Endothelial cell (in vitro differentiated cells): Measurements from ENCODE around the gene ARTN. TPM values are rescaled to one million over a fixed set of nuclear protein-coding genes. Genes with fewer than 3 reads are reported as not detected.

Experiments
- DNase-seq: peaks from one replicate; pipeline ENCODE4 v3.0.0; 2021; ENCODE audit warnings: low spot score
- H3K27ac Mint-ChIP-seq: one replicate; pipeline ENCODE4 v1.8.0; 2021; ENCODE audit warnings: mixed read lengths, inconsistent platforms; ENCODE audit not compliant: unreplicated experiment
- H3K27me3 Mint-ChIP-seq: one replicate; pipeline ENCODE4 v1.8.0; 2021; ENCODE audit warnings: mild to moderate bottlenecking, moderate library complexity, mixed read lengths, inconsistent platforms; ENCODE audit not compliant: unreplicated experiment
- H3K36me3 Mint-ChIP-seq: one replicate; pipeline ENCODE4 v1.8.0; 2021; ENCODE audit warnings: mild to moderate bottlenecking, low read depth, mixed read lengths, inconsistent platforms; ENCODE audit not compliant: unreplicated experiment
- H3K4me1 Mint-ChIP-seq: one replicate; pipeline ENCODE4 v1.8.0; 2021; ENCODE audit warnings: mild to moderate bottlenecking, mixed read lengths, inconsistent platforms; ENCODE audit not compliant: unreplicated experiment
- H3K4me3 Mint-ChIP-seq: one replicate; pipeline ENCODE4 v1.8.0; 2021; ENCODE audit warnings: mild to moderate bottlenecking, mixed read lengths, inconsistent platforms; ENCODE audit not compliant: unreplicated experiment
- H3K9me3 Mint-ChIP-seq: one replicate; pipeline ENCODE4 v1.8.0; 2021; ENCODE audit warnings: mixed read lengths, inconsistent platforms; ENCODE audit not compliant: unreplicated experiment
- total RNA-seq: library from RNA; stranded (reverse); fragmentation: NEBNext Ultra II Directional; extraction: Animal tissue kit (Norgen Biotek cat#: 25700); gene quantifications from one replicate; pipeline ENCODE4 v1.2.1, GENCODE V29; 2021; ENCODE audit not compliant: unreplicated experiment
- TF ChIP-seq, protein P1 (sequence below): fragments of 200-600 bp; sonication (generic); IDR thresholded peaks from one replicate; pipeline ENCODE4 v1.5.0; 2021; ENCODE audit warnings: antibody characterized with exemption; ENCODE audit not compliant: unreplicated experiment

The ARTN gene
- total RNA-seq, 1 donor from 2014 or later: 0.67 TPM

DNA sequence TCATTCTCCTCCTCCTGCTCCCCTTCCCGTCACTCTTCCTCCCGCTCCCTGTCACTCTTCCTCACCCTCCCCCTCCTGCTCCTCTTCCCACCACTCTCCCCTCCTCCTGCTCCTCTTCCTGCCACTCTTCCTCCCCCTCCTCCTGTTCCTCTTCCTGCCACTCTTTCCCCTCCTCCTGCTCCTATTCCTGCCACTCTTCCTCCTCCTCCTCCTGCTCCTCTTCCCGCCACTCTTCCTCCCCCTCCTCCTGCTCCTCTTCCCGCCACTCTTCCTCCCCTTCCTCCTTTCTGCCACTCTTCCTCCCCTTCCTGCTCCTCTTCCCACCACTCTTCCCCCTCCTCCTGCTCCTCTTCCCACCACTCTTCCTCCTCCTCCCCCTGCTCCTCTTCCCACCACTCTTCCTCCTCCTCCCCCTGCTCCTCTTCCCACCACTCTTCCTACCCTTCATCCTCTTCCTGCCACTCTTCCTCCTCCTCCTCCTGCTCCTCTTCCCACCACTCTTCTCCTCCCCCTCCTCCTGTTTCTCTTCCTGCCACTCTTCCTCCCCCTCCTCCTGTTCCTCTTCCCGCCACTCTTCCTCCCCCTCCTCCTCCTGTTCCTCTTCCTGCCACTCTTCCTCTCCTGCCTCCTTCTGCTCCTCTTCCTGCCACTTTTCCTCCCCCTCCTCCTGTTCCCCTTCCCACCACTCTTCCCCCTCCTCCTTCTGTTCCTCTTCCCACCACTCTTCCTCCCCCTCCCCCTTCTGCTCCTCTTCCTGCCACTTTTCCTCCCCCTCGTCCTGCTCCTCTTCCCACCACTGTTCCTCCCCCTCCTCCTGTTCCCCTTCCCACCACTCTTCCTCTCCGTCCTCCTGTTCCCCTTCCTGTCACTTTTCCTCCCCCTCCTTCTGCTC, 28.7 kb upstream of the ARTN start:
- peaks cover 31% of the 10 kb centered on the region for H3K27me3 Mint-ChIP-seq

GRCh38 chr1:43908226-43908625, 25.4 kb upstream of the ARTN start:
- TF ChIP-seq, protein P1, sequence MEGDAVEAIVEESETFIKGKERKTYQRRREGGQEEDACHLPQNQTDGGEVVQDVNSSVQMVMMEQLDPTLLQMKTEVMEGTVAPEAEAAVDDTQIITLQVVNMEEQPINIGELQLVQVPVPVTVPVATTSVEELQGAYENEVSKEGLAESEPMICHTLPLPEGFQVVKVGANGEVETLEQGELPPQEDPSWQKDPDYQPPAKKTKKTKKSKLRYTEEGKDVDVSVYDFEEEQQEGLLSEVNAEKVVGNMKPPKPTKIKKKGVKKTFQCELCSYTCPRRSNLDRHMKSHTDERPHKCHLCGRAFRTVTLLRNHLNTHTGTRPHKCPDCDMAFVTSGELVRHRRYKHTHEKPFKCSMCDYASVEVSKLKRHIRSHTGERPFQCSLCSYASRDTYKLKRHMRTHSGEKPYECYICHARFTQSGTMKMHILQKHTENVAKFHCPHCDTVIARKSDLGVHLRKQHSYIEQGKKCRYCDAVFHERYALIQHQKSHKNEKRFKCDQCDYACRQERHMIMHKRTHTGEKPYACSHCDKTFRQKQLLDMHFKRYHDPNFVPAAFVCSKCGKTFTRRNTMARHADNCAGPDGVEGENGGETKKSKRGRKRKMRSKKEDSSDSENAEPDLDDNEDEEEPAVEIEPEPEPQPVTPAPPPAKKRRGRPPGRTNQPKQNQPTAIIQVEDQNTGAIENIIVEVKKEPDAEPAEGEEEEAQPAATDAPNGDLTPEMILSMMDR: no peak
- DNase-seq: no peak
- H3K4me3 Mint-ChIP-seq: peak overlapping the region; percentile 6
- H3K9me3 Mint-ChIP-seq: peaks cover 16% of the 10 kb centered on the region
- H3K27me3 Mint-ChIP-seq: peaks cover 26% of the 10 kb centered on the region
- peaks cover 31% of the 10 kb centered on the region for H3K36me3 Mint-ChIP-seq
- peaks cover 20% of the 10 kb centered on the region for H3K4me1 Mint-ChIP-seq
- no peak overlapping the region for H3K27ac Mint-ChIP-seq

More for the DNA sequence above, 28.7 kb upstream of the ARTN start:
- Mint-ChIP-seq H3K9me3 (peaks cover 16% of the 10 kb centered on the region), H3K27ac (peak overlapping the region; percentile 9), H3K4me1 (peaks cover 39% of the 10 kb centered on the region), H3K4me3 (peak overlapping the region; percentile 67), H3K36me3 (peaks cover 28% of the 10 kb centered on the region)
- no peak for DNase-seq
- TF ChIP-seq, protein P1: no peak

GRCh38 chr1:43908858-43909257, 24.7 kb upstream of the ARTN start:
- Mint-ChIP-seq H3K4me1 (peaks cover 22% of the 10 kb centered on the region), H3K9me3 (peaks cover 16% of the 10 kb centered on the region), H3K4me3 (no peak overlapping the region), H3K27me3 (peaks cover 23% of the 10 kb centered on the region), H3K27ac (no peak overlapping the region), H3K36me3 (peaks cover 31% of the 10 kb centered on the region)
- TF ChIP-seq, protein P1: no peak
- DNase-seq: no peak

GRCh38 chr1:43910343-43910742, 23.3 kb upstream of the ARTN start:
- Mint-ChIP-seq H3K27ac (no peak overlapping the region), H3K36me3 (peaks cover 26% of the 10 kb centered on the region), H3K4me3 (no peak overlapping the region), H3K27me3 (peaks cover 17% of the 10 kb centered on the region), H3K4me1 (peaks cover 23% of the 10 kb centered on the region), H3K9me3 (peaks cover 16% of the 10 kb centered on the region)
- TF ChIP-seq, protein P1: no peak
- DNase-seq: no peak

DNA sequence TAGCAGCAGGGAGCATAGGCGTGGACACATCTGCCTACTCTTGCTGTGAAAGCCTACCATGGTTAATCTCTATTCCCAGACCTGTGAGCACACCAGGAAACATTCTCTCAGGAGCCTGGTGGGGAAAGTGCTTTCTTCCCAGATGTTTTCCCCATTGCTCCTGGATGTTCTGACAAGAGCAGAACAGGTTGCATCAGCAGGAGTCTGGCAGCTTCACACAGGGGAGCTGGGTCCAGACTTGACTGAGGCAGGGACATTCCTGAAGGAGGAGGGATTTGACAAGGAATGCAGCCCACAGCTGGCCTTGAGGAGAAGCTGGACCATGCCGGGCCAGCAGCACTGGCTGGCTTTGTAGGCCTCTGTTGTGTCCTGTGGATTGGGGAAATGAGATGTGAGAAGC, 21.0 kb upstream of the ARTN start:
- DNase-seq: no peak
- Mint-ChIP-seq H3K4me1 (peaks cover 13% of the 10 kb centered on the region), H3K27ac (no peak overlapping the region), H3K27me3 (peaks cover 8% of the 10 kb centered on the region), H3K4me3 (no peak overlapping the region), H3K9me3 (peaks cover 5% of the 10 kb centered on the region), H3K36me3 (peaks cover 13% of the 10 kb centered on the region)
- TF ChIP-seq, protein P1: no peak
